A549 (cell line): Measurements from ENCODE around the gene ARL15.
"Not testable (repeated sequence)": the region's sequence is repeated elsewhere in the genome, so short reads cannot be mapped to it uniquely, and the experiment has no call there.

Experiments
- EP300 ChIP-seq, 2 experiments: fragments of >200 bp; sonication (Bioruptor Twin); formaldehyde crosslinking; IDR thresholded peaks; 2 replicates in 1 of 2; 3 replicates in 1 of 2; pipeline ENCODE4 v1.6.1; 2016 to 2017
- FOSL2 ChIP-seq, 2 experiments: fragments of 450-650 bp in 1 of 2; fragments of >200 bp in 1 of 2; sonication (Bioruptor Twin) in 1 of 2; formaldehyde crosslinking; IDR thresholded peaks; 2 replicates each; pipeline versions ENCODE4 v1.5.0 to v1.6.1; 2016 to 2020; ENCODE audit warnings: mild to moderate bottlenecking in 1 of 2, moderate library complexity in 1 of 2
- HEYL ChIP-seq: fragments of 250-450 bp; sonication (Bioruptor Pico); IDR thresholded peaks from 2 replicates; pipeline ENCODE4 v1.8.0; 2021; ENCODE audit warnings: mild to moderate bottlenecking, moderate library complexity
- PHF8 ChIP-seq: fragments of 200-600 bp; sonication (generic); IDR thresholded peaks from 2 replicates; pipeline ENCODE4 v1.6.1; 2016; ENCODE audit warnings: low read depth, mild to moderate bottlenecking, antibody characterized with exemption, moderate library complexity, borderline replicate concordance
- POLR2A ChIP-seq: IDR thresholded peaks from 2 replicates; pipeline ENCODE4 v1.6.1; 2012; ENCODE audit warnings: mild to moderate bottlenecking, low read length
- RARB ChIP-seq: fragments of 250-450 bp; sonication (Bioruptor Pico); IDR thresholded peaks from 2 replicates; pipeline ENCODE4 v1.8.0; 2021; ENCODE audit warnings: mild to moderate bottlenecking, moderate library complexity
- RFX5 ChIP-seq: fragments of 450-650 bp; IDR thresholded peaks from 2 replicates; pipeline ENCODE4 v1.7.1; 2014; ENCODE audit warnings: antibody characterized with exemption, mild to moderate bottlenecking, moderate library complexity
- TF ChIP-seq, protein P1 (sequence below): fragments of 200-600 bp; sonication (generic); IDR thresholded peaks from 2 replicates; pipeline ENCODE4 v1.6.1; 2016; ENCODE audit warnings: antibody characterized with exemption, mild to moderate bottlenecking, moderate library complexity
- TF ChIP-seq, protein P2 (sequence below): fragments of >200 bp; sonication (Bioruptor Twin); formaldehyde crosslinking; IDR thresholded peaks from 3 replicates; pipeline ENCODE4 v1.5.1; 2016

DNA sequence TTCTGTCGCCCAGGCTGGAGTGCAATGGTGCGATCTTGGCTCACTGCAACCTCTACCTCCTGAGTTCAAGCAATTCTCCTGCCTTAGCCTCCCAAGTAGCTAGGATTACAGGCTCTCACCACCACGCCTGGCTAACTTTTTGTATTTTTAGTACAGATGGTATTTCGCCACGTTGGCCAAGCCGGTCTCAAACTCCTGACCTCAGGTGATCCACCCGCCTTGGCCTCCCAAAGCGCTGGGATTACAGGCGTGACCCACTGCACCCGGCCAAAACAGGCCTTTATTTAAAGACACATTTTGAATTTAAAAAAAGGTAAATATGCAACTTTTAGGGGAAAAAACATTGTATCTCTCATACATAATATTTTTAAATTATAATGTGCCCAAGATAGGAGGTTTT is 266.1 kb downstream of the ARL15 start:
- TF ChIP-seq EP300 (IDR thresholded peaks at IDR 0.05); RFX5; PHF8; RARB (CRISPR knock-in tag); POLR2A; HEYL (CRISPR knock-in tag); FOSL2 (IDR thresholded peaks at IDR 0.05); FOSL2 (CRISPR knock-in tag; IDR thresholded peaks at IDR 0.05): not testable (repeated sequence)
- TF ChIP-seq, protein P1, sequence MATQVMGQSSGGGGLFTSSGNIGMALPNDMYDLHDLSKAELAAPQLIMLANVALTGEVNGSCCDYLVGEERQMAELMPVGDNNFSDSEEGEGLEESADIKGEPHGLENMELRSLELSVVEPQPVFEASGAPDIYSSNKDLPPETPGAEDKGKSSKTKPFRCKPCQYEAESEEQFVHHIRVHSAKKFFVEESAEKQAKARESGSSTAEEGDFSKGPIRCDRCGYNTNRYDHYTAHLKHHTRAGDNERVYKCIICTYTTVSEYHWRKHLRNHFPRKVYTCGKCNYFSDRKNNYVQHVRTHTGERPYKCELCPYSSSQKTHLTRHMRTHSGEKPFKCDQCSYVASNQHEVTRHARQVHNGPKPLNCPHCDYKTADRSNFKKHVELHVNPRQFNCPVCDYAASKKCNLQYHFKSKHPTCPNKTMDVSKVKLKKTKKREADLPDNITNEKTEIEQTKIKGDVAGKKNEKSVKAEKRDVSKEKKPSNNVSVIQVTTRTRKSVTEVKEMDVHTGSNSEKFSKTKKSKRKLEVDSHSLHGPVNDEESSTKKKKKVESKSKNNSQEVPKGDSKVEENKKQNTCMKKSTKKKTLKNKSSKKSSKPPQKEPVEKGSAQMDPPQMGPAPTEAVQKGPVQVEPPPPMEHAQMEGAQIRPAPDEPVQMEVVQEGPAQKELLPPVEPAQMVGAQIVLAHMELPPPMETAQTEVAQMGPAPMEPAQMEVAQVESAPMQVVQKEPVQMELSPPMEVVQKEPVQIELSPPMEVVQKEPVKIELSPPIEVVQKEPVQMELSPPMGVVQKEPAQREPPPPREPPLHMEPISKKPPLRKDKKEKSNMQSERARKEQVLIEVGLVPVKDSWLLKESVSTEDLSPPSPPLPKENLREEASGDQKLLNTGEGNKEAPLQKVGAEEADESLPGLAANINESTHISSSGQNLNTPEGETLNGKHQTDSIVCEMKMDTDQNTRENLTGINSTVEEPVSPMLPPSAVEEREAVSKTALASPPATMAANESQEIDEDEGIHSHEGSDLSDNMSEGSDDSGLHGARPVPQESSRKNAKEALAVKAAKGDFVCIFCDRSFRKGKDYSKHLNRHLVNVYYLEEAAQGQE: not testable (repeated sequence)
- TF ChIP-seq, protein P2, sequence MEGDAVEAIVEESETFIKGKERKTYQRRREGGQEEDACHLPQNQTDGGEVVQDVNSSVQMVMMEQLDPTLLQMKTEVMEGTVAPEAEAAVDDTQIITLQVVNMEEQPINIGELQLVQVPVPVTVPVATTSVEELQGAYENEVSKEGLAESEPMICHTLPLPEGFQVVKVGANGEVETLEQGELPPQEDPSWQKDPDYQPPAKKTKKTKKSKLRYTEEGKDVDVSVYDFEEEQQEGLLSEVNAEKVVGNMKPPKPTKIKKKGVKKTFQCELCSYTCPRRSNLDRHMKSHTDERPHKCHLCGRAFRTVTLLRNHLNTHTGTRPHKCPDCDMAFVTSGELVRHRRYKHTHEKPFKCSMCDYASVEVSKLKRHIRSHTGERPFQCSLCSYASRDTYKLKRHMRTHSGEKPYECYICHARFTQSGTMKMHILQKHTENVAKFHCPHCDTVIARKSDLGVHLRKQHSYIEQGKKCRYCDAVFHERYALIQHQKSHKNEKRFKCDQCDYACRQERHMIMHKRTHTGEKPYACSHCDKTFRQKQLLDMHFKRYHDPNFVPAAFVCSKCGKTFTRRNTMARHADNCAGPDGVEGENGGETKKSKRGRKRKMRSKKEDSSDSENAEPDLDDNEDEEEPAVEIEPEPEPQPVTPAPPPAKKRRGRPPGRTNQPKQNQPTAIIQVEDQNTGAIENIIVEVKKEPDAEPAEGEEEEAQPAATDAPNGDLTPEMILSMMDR: not testable (repeated sequence)
